Panc1 (cell line): ENCODE measurements around the gene LRRTM2.

Experiments
- POLR2AphosphoS5 ChIP-seq: IDR thresholded peaks from 2 replicates; pipeline ENCODE4 v1.6.1; 2012; ENCODE audit warnings: mild to moderate bottlenecking, low read depth, low read length, moderate library complexity
- TF ChIP-seq, protein P1 (sequence below): fragments of 450-650 bp; IDR thresholded peaks from 2 replicates; pipeline ENCODE4 v1.5.1; 2017; ENCODE audit warnings: mild to moderate bottlenecking
- TF ChIP-seq, protein P2 (sequence below), 2 experiments: IDR thresholded peaks; 2 replicates each; pipeline ENCODE4 v1.6.1; 2011 to 2012; ENCODE audit warnings: low read depth in 2 of 2, control low read depth in 1 of 2, low read length in 1 of 2, mild to moderate bottlenecking in 1 of 2, moderate library complexity in 1 of 2; ENCODE audit not compliant: insufficient read depth in 1 of 2

DNA sequence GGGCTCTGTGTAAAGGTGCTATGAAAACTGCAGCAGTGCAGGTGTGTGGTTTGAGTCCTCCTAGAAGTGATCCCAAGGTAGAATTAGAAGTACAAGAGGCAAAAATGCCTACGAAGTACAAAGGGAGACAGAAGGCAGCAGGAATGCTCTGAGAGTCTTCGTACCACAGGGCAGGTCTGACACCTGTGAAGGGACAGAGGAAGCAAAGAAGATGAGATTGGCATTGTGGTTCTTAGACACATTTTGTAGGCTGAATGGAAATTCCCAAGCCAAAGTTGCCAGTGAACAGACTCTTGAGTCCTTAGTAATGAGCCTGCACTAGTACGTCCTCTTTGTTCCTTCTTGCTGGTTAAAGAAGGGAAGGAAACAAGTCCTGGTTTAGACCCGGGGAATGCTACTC lies 1.7 kb upstream of the LRRTM2 start:
- TF ChIP-seq, protein P1, sequence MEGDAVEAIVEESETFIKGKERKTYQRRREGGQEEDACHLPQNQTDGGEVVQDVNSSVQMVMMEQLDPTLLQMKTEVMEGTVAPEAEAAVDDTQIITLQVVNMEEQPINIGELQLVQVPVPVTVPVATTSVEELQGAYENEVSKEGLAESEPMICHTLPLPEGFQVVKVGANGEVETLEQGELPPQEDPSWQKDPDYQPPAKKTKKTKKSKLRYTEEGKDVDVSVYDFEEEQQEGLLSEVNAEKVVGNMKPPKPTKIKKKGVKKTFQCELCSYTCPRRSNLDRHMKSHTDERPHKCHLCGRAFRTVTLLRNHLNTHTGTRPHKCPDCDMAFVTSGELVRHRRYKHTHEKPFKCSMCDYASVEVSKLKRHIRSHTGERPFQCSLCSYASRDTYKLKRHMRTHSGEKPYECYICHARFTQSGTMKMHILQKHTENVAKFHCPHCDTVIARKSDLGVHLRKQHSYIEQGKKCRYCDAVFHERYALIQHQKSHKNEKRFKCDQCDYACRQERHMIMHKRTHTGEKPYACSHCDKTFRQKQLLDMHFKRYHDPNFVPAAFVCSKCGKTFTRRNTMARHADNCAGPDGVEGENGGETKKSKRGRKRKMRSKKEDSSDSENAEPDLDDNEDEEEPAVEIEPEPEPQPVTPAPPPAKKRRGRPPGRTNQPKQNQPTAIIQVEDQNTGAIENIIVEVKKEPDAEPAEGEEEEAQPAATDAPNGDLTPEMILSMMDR, result no peak
- TF ChIP-seq POLR2AphosphoS5, result no peak
- TF ChIP-seq, protein P2, sequence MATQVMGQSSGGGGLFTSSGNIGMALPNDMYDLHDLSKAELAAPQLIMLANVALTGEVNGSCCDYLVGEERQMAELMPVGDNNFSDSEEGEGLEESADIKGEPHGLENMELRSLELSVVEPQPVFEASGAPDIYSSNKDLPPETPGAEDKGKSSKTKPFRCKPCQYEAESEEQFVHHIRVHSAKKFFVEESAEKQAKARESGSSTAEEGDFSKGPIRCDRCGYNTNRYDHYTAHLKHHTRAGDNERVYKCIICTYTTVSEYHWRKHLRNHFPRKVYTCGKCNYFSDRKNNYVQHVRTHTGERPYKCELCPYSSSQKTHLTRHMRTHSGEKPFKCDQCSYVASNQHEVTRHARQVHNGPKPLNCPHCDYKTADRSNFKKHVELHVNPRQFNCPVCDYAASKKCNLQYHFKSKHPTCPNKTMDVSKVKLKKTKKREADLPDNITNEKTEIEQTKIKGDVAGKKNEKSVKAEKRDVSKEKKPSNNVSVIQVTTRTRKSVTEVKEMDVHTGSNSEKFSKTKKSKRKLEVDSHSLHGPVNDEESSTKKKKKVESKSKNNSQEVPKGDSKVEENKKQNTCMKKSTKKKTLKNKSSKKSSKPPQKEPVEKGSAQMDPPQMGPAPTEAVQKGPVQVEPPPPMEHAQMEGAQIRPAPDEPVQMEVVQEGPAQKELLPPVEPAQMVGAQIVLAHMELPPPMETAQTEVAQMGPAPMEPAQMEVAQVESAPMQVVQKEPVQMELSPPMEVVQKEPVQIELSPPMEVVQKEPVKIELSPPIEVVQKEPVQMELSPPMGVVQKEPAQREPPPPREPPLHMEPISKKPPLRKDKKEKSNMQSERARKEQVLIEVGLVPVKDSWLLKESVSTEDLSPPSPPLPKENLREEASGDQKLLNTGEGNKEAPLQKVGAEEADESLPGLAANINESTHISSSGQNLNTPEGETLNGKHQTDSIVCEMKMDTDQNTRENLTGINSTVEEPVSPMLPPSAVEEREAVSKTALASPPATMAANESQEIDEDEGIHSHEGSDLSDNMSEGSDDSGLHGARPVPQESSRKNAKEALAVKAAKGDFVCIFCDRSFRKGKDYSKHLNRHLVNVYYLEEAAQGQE (IDR thresholded peaks at IDR 0.05; ENCODE audit: insufficient read depth in 1 of 2, low read depth in 2 of 2, low read length in 1 of 2), result no peak
